Measurements from ENCODE around the gene STK10.

DNA sequence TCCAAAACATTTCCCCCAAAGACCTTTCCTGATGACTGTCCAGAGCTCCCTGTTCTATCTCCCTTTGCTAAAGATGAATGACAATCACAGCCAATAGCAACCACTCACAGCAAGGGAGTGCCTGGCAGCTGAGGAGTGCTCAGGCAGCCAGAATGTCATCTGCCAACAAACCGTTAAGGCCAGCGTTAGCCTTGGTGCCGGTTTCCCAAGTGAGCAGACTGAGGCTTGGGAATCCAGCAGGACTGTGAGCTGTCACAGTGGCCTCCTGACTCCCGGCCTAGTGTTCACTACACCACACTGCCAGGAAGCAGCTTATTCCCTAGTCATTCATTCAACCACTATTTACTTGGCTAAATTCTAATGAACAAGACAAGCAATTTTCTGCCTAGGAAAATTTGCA, 24.7 kb downstream of the STK10 start:
- TF ChIP-seq, protein P1, sequence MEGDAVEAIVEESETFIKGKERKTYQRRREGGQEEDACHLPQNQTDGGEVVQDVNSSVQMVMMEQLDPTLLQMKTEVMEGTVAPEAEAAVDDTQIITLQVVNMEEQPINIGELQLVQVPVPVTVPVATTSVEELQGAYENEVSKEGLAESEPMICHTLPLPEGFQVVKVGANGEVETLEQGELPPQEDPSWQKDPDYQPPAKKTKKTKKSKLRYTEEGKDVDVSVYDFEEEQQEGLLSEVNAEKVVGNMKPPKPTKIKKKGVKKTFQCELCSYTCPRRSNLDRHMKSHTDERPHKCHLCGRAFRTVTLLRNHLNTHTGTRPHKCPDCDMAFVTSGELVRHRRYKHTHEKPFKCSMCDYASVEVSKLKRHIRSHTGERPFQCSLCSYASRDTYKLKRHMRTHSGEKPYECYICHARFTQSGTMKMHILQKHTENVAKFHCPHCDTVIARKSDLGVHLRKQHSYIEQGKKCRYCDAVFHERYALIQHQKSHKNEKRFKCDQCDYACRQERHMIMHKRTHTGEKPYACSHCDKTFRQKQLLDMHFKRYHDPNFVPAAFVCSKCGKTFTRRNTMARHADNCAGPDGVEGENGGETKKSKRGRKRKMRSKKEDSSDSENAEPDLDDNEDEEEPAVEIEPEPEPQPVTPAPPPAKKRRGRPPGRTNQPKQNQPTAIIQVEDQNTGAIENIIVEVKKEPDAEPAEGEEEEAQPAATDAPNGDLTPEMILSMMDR (IDR thresholded peaks at IDR 0.05; ENCODE audit: low read length), result no peak
- no peak for TF ChIP-seq EZH2 (IDR thresholded peaks at IDR 0.05; ENCODE audit: borderline replicate concordance, low read length)
